IPS DF 6.9 (cell line): Measurements from ENCODE around the gene CBARP.

Source experiments
- DNase-seq: peaks from one replicate; pipeline ENCODE4 v3.0.0-alpha.2; 2013; ENCODE audit warnings: low read depth, low spot score
- H3K27ac ChIP-seq: one replicate; pipeline ENCODE4 v1.5.1; 2013; ENCODE audit warnings: low read length, control low read depth
- H3K27me3 ChIP-seq: 2 replicates; pipeline ENCODE4 v1.6.1; 2013; ENCODE audit warnings: mild to moderate bottlenecking, low read length; ENCODE audit not compliant: control insufficient read depth, insufficient read depth
- H3K36me3 ChIP-seq: 2 replicates; pipeline ENCODE4 v1.6.1; 2013; ENCODE audit warnings: low read length; ENCODE audit not compliant: control insufficient read depth, insufficient read depth
- H3K4me1 ChIP-seq: 2 replicates; pipeline ENCODE4 v1.6.1; 2013; ENCODE audit warnings: low read length; ENCODE audit not compliant: control insufficient read depth, insufficient read depth
- H3K4me3 ChIP-seq: 2 replicates; pipeline ENCODE4 v1.5.1; 2013; ENCODE audit warnings: mild to moderate bottlenecking, low read length
- H3K9me3 ChIP-seq: 2 replicates; pipeline ENCODE4 v1.6.1; 2013; ENCODE audit warnings: low read length, inconsistent platforms; ENCODE audit not compliant: control insufficient read depth, insufficient read depth
- WGBS: extraction: QIAGEN DNeasy Blood & Tissue Kit; methylation state at CpG from one replicate; pipeline ENCODE4 v1.1.7; 2013; ENCODE audit warnings: mixed read lengths, missing lambda C conversion rate; ENCODE audit not compliant: insufficient read length, insufficient coverage; 5-methylcytosine and 5-hydroxymethylcytosine counted together

CBARP gene

GRCh38 chr19:1223018-1223855, 14.6 kb downstream of the CBARP start:
- no peaks in the 10 kb centered on the region for H3K4me1 ChIP-seq
- peaks cover 22% of the 10 kb centered on the region for H3K36me3 ChIP-seq
- no peaks in the 10 kb centered on the region for H3K27me3 ChIP-seq
- DNase-seq, result no peak
- no peak overlapping the region for H3K4me3 ChIP-seq
- no CpG with 5 or more reads among the region's 48 CpGs for WGBS
- no peak overlapping the region for H3K27ac ChIP-seq
- no peaks in the 10 kb centered on the region for H3K9me3 ChIP-seq

GRCh38 chr19:1222394-1222793, 15.4 kb downstream of the CBARP start:
- WGBS, result no CpG with 5 or more reads among the region's 14 CpGs
- no peak overlapping the region for H3K27ac ChIP-seq
- DNase-seq, result no peak
- no peaks in the 10 kb centered on the region for H3K4me1 ChIP-seq
- H3K9me3 ChIP-seq, result no peaks in the 10 kb centered on the region
- peaks cover 15% of the 10 kb centered on the region for H3K36me3 ChIP-seq
- no peaks in the 10 kb centered on the region for H3K27me3 ChIP-seq
- H3K4me3 ChIP-seq, result no peak overlapping the region

- no CpG with 5 or more reads among the region's 22 CpGs for WGBS
Observed at GRCh38 chr19:1221904-1222255, 15.9 kb downstream of the CBARP start.

GRCh38 chr19:1220976-1221903, 16.6 kb downstream of the CBARP start:
- DNase-seq, result no peak
- Histone ChIP-seq H3K9me3 (no peaks in the 10 kb centered on the region), H3K36me3 (peaks cover 10% of the 10 kb centered on the region; the same call in 1 of the 2 replicates), H3K27me3 (no peaks in the 10 kb centered on the region), H3K4me1 (no peaks in the 10 kb centered on the region), H3K4me3 (no peak overlapping the region), H3K27ac (no peak overlapping the region)
- no CpG with 5 or more reads among the region's 38 CpGs for WGBS

More at GRCh38 chr19:1221904-1222255, 15.9 kb downstream of the CBARP start:
- Histone ChIP-seq H3K36me3 (peaks cover 15% of the 10 kb centered on the region), H3K4me1 (no peaks in the 10 kb centered on the region), H3K27ac (no peak overlapping the region), H3K4me3 (no peak overlapping the region), H3K9me3 (no peaks in the 10 kb centered on the region), H3K27me3 (no peaks in the 10 kb centered on the region)
- no peak for DNase-seq

GRCh38 chr19:1220477-1220930, 17.3 kb downstream of the CBARP start:
- no CpG with 5 or more reads among the region's 33 CpGs for WGBS
- Histone ChIP-seq H3K4me1 (no peaks in the 10 kb centered on the region), H3K27ac (no peak overlapping the region), H3K4me3 (no peak overlapping the region), H3K9me3 (no peaks in the 10 kb centered on the region), H3K27me3 (no peaks in the 10 kb centered on the region), H3K36me3 (peaks cover 10% of the 10 kb centered on the region; the same call in 1 of the 2 replicates)
- DNase-seq, result no peak

- no peak for DNase-seq
- H3K4me3 ChIP-seq, result no peak overlapping the region
- H3K36me3 ChIP-seq, result peaks cover 10% of the 10 kb centered on the region; the same call in 1 of the 2 replicates
- H3K9me3 ChIP-seq, result no peaks in the 10 kb centered on the region
- no peaks in the 10 kb centered on the region for H3K4me1 ChIP-seq
- no peak overlapping the region for H3K27ac ChIP-seq
- H3K27me3 ChIP-seq, result no peaks in the 10 kb centered on the region
- whole genome bisulfite sequencing, result no CpG with 5 or more reads among the region's 19 CpGs
Observed at GRCh38 chr19:1219786-1220476, 17.9 kb downstream of the CBARP start.

- H3K27ac ChIP-seq, result no peak overlapping the region
- no CpG with 5 or more reads among the region's 37 CpGs for WGBS
- H3K36me3 ChIP-seq, result peaks cover 6% of the 10 kb centered on the region; the same call in 1 of the 2 replicates
- H3K4me3 ChIP-seq, result no peak overlapping the region
- H3K4me1 ChIP-seq, result no peaks in the 10 kb centered on the region
- DNase-seq, result no peak
- no peaks in the 10 kb centered on the region for H3K27me3 ChIP-seq
- no peaks in the 10 kb centered on the region for H3K9me3 ChIP-seq
Observed at GRCh38 chr19:1218751-1219567, 18.8 kb downstream of the CBARP start.

- no peaks in the 10 kb centered on the region for H3K4me1 ChIP-seq
- peaks cover 3% of the 10 kb centered on the region; the same call in 1 of the 2 replicates for H3K36me3 ChIP-seq
- H3K27me3 ChIP-seq, result no peaks in the 10 kb centered on the region
- H3K9me3 ChIP-seq, result no peaks in the 10 kb centered on the region
- WGBS, result no CpG with 5 or more reads among the region's 15 CpGs
- H3K27ac ChIP-seq, result no peak overlapping the region
- H3K4me3 ChIP-seq, result no peak overlapping the region
- DNase-seq, result no peak
Observed at GRCh38 chr19:1217366-1217765, 20.4 kb downstream of the CBARP start.

GRCh38 chr19:1216756-1217155, 21.0 kb downstream of the CBARP start:
- no peaks in the 10 kb centered on the region for H3K27me3 ChIP-seq
- peaks cover 3% of the 10 kb centered on the region; the same call in 1 of the 2 replicates for H3K36me3 ChIP-seq
- H3K27ac ChIP-seq, result no peak overlapping the region
- H3K9me3 ChIP-seq, result no peaks in the 10 kb centered on the region
- H3K4me3 ChIP-seq, result no peak overlapping the region
- no CpG with 5 or more reads among the region's 12 CpGs for WGBS
- H3K4me1 ChIP-seq, result no peaks in the 10 kb centered on the region
- DNase-seq, result no peak
